HT1080 (cell line): Measurements from ENCODE around the gene ARFGEF2. TPM values are rescaled to one million over a fixed set of nuclear protein-coding genes. Genes with fewer than 3 reads are reported as not detected.
A peak's percentile ranks its signal among the peaks of the same experiment; 100 is the strongest.
"Not testable (repeated sequence)": the region's sequence is repeated elsewhere in the genome, so short reads cannot be mapped to it uniquely, and the experiment has no call there.

Experiments used
- DNase-seq: peaks from one replicate; pipeline ENCODE4 v3.0.0-alpha.2; 2015; ENCODE audit warnings: low read depth
- total RNA-seq: library from RNA; depleted of rRNA; stranded (reverse); fragments of >200 nt; shearing (Covaris generic); gene quantifications from 2 replicates; pipeline ENCODE4 v1.2.3, GENCODE V29; 2014

Gene ARFGEF2
- total RNA-seq, 1 experiment from 2014 or later, result 31.0 TPM

- DNase-seq, result no peak
Measured at GRCh38 chr20:48926821-48927220, 5.3 kb downstream of the ARFGEF2 start.

- no peak for DNase-seq
Measured at GRCh38 chr20:48928832-48929725, 7.6 kb downstream of the ARFGEF2 start.

GRCh38 chr20:48930035-48930434 is 8.5 kb downstream of the ARFGEF2 start:
- DNase-seq, result no peak

DNA sequence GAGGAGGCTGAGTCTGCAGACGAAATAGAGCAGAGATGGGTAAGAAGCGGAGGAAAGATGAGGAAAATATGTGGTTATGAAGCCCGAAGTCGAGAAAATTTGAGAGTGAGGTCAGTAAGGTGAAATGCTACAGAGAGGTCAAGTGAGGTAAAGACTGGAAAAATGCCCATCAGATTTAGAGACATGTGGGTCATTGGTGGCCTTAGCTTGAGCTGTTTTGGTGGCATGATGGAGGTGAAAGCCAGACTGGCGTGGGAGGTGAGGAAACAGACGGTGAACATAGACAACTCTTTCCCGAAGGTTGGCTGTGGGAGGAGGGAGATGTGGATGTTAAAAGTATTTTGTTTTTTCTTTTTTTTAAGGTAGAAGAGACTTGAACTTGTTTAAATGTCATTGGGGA is 9.4 kb downstream of the ARFGEF2 start:
- no peak for DNase-seq

- DNase-seq, result no peak
Measured at GRCh38 chr20:48931527-48932374, 10.2 kb downstream of the ARFGEF2 start.

DNA sequence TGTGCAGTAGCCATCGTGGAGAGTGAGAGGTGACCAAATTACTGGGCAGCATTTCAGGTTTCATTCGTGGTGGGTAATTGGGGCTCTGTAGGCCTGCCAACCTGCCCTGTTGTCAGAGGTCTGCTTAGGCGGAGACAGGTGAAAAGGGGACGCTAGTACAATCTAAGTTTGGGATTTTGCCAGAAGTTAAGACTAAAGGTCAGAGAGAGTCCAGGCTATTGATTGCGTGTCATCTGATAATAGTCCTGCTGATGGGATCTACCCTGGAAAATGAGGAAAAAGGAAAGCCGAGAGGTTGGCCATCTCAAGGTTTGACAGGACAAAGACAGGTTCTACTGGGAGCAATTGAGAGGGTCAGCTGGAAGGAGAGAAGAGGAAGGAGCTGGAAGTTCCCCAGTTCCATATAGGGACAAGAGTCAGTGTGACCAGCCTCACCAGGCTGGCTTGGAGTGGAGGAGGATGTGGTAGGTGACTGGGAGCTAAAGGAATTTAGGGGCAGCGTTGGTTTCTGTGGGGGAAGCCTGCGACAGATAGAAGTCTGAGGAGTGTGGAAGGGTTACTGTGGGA is 10.9 kb downstream of the ARFGEF2 start:
- DNase-seq, result peak; percentile 78

GRCh38 chr20:48933017-48933766 is 11.7 kb downstream of the ARFGEF2 start:
- no peak for DNase-seq

DNA sequence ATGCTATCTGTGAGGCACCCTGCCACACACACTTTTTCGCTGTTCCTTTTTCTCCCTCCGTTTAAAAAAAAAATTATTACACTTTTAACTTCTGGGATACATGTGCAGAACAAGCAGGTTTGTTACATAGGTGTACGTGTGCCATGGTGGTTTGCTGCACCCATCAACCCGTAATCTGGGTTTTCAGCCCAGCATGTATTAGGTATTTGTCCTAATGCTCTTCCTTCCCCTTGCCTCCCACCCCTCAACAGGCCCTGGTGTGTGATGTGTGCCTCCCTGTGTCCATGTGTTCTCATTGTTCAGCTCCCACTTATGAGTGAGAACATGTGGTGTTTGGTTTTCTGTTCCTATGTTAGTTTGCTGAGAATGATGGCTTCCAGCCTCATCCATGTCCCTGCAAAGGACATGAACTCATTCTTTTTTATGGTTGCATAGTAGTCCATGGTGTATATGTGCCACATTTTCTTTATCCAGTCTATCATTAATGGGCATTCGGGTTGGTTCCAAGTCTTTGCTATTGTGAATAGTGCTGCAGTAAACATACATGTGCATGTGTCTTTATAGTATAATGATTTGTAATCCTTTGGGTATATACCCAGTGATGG is 12.9 kb downstream of the ARFGEF2 start:
- not testable (repeated sequence) for DNase-seq

GRCh38 chr20:48934966-48935365 is 13.5 kb downstream of the ARFGEF2 start:
- not testable (repeated sequence) for DNase-seq

DNA sequence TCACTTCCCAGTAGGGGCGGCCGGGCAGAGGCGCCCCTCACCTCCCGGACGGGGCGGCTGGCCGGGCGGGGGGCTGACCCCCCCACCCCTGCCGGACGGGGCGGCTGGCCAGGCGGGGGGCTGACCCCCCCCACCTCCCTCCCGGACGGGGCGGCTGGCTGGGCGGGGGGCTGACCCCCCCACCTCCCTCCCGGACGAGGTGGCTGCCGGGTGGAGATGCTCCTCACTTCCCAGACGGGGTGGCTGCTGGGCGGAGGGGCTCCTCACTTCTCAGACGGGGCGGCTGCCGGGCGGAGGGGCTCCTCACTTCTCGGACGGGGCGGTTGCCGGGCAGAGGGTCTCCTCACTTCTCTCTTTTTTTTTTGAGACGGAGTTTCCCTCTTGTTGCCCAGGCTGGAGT is 14.7 kb downstream of the ARFGEF2 start:
- DNase-seq, result not testable (repeated sequence)

- DNase-seq, result no peak
Measured at GRCh38 chr20:48937674-48938073, 16.2 kb downstream of the ARFGEF2 start.

- no peak for DNase-seq
Measured at GRCh38 chr20:48938670-48939069, 17.2 kb downstream of the ARFGEF2 start.

DNA sequence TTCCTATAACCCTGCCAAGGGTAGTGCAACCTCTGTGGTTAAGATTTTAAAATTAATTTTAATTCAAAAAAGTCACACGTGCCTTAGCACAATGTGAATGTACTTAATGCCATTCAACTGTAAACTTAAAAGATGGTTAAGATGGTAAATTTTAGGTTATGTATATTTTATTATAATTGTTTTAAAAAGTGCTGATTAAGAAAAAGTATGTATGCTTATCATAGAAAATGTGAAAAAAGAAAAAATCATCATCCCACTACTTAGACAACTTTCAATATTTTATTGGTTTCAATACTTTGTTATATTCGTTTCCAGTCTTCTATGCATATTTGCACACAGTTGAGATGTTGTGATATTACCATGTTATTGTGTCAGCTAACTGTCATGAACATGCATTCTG is 18.7 kb downstream of the ARFGEF2 start:
- no peak for DNase-seq

- no peak for DNase-seq
Measured at GRCh38 chr20:48941467-48941866, 20.0 kb downstream of the ARFGEF2 start.

DNA sequence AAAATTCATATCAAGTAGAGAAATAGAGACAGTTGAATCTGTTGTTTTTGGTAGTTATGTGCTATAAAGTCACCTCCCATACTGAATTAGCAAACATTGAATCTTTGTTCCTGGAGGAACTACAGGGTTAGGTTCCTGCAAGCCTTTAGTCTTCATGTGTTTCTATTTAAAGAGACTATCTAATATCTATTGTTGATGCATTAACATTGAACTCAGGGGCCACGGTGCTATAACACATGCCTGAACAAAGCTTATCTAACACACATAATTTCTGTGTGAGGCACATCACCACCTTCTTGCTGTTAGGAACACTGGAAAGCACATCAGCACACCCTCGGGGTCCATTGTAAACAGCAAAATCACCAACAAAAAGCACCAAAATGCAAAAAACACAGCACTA is 21.2 kb downstream of the ARFGEF2 start:
- no peak for DNase-seq

- no peak for DNase-seq
Measured at GRCh38 chr20:48944663-48945297, 23.3 kb downstream of the ARFGEF2 start.

- no peak for DNase-seq
Measured at GRCh38 chr20:48945840-48946514, 24.5 kb downstream of the ARFGEF2 start.

DNA sequence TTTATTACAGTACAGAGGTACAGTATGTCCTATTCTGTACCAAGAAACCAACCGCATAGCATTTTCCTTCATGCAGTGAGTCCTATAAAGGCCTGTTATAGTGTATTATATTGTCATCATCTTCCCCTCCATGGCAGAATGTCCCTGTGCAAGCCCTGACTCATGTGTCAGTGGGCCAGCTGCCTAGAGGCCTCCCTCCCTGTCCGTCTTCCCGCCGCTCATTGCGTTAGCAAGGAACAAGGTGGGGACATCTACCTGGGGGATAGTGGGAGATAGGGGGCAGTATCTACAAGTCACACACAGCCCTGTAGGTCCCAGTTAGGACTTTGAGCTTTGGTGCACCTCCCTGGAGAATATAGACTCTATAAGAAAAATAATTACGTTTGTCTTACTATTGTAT is 27.1 kb downstream of the ARFGEF2 start:
- DNase-seq, result no peak

GRCh38 chr20:48949304-48950170 is 28.0 kb downstream of the ARFGEF2 start:
- DNase-seq, result no peak
